A549 treated with GW870086 at 1 μM for 4 hours (cell line): ENCODE data around the gene POLR3GL. TPM values are rescaled to one million over a fixed set of nuclear protein-coding genes. Genes with fewer than 3 reads are reported as not detected.

Experiments
- total RNA-seq: library from RNA; stranded (reverse); fragments of 200-300 nt; extraction: Qiagen RNA extraction; gene quantifications from 5 replicates; pipeline ENCODE4 v1.2.3, GENCODE V29; 2022; ENCODE audit warnings: low read depth

The POLR3GL gene
- total RNA-seq: 10.0 to 12.0 TPM (median 11.2 TPM) in 5 replicates

DNA sequence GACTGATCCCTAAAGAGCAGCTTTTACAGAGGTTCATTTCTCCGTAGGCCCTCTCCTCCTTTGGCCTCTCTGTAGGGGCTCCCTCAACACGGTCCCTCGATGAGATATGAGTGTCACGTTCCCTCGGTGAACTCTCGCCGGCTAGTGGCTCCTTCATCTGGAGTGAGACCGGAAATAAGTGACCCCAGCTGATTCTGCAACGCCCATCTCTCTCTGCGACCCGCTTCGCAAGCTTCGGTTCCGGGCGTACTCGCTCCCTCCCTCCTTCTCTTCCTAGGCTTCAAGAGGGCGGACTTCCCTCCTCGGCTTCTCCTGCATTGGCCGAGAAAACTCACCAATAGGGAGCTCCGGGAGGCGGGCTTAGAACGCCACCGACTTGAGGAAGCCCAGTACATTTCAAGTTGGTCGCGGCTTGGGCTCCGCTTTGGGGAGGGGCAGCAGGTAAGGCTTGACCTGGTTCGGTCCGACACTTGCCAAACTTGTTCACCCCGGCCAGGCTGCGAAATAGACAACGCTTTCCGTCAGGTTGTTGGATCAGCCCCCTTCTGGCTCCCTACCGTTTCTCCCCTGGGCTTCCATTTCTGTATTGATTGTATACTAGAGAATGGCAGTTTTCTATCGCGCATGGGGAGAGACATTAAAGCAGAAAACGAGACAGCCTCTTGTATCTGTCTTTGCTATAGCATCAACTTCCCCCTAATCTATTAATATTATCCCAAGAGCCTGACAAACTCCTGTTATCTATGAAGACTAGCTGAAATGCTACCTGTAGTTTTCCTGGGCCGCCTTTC is at the start of gene POLR3GL, which contains the start of gene ANKRD34A:
TSS of gene POLR3GL (plus strand) at position 363 of the 791 bp plus-strand sequence. CDS start 10,176 bp downstream, outside the sequence.
TSS of gene ANKRD34A (minus strand) at position 248 of the 791 bp plus-strand sequence. CDS start 2,816 bp downstream, outside the sequence.

GRCh38 chr1:145918144-145918991 is 46.1 kb upstream of the POLR3GL start, which contains the start of gene PEX11B:
PEX11B (minus strand) TSS chr1:145918717; CDS start chr1:145918688, 29 bp downstream.

DNA sequence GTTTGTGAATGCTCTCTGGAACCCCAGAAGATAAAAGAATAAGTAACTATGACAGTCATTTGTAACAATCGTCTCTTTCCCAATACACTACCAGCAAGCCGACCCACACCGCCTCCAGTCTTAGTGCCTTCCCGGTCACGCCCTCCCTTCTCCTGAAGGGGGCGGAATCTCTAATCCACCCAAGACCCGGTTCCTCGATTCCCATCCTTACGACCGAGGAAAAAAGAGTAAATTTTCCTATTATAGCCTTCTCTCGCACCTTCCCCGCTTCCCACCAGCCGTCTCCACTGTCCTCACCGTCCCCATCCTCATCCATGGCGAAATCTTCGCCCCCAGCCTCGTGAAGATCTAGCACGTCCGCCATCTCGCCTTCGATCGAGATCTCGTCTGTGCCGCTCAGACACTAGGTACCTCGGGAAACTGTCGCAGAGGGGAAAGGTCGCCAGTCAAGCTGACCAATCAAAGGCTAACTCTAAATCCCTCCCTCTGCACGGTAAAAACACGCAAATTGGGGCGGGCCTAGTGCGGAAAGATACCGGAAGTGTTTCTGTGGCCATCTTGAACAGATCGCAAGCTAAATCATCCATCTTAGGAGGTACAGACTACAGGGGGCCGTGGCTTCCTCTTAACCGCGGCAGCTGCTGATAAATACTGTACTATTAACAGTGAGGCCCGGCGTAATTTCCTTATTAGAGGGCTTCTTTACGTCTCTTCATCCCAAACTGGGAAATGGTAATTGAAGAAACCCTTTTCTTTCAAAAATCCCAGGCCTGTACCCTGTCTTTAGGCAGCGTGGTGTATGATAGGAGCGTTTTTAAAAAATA is 37.2 kb upstream of the POLR3GL start, which contains the start of gene RBM8A:
TSS of gene RBM8A (minus strand) at position 422 of the 824 bp plus-strand sequence. CDS start at position 364, 58 bp downstream.

GRCh38 chr1:145957443-145958319 is 6.8 kb upstream of the POLR3GL start, which contains the start of gene LIX1L:
LIX1L (minus strand) TSS chr1:145958017; CDS start chr1:145957927, 90 bp downstream.

GRCh38 chr1:145996433-145997015 is 32.0 kb downstream of the POLR3GL start, which contains the start of gene TXNIP:
TXNIP (minus strand) TSS chr1:145996579; CDS start chr1:145996266, 313 bp downstream.

GRCh38 chr1:146021622-146022402 is 57.3 kb downstream of the POLR3GL start, which contains the start of gene HJV:
HJV (minus strand) TSS chr1:146021735; CDS start chr1:146020231, 1,504 bp downstream.

Other genes starting within 250 kb of the POLR3GL start
- gene CD160, start 245.2 kb upstream of the POLR3GL start, total RNA-seq: not detected in 5 replicates
- 11.4 to 14.3 TPM (median 13.6 TPM) in 5 replicates for gene RNF115, start 140.6 kb upstream of the POLR3GL start, total RNA-seq
- gene POLR3C, start 140.5 kb upstream of the POLR3GL start, total RNA-seq: 37.1 to 40.4 TPM (median 38.6 TPM) in 5 replicates
- 5.6 to 8.0 TPM (median 5.7 TPM) in 5 replicates for gene NUDT17, start 119.1 kb upstream of the POLR3GL start, total RNA-seq
- 36.5 to 42.8 TPM (median 39.7 TPM) in 5 replicates for gene PIAS3, start 105.6 kb upstream of the POLR3GL start, total RNA-seq
- 0.06 to 0.09 TPM in 2 of 5 replicates, not detected in the others for gene ANKRD35, start 78.8 kb upstream of the POLR3GL start, total RNA-seq
- gene ITGA10, start 54.6 kb upstream of the POLR3GL start, total RNA-seq: 0.58 to 1.6 TPM (median 1.3 TPM) in 5 replicates
- gene PEX11B, start 46.0 kb upstream of the POLR3GL start, total RNA-seq: 29.3 to 37.4 TPM (median 33.8 TPM) in 5 replicates
- 213 to 244 TPM (median 222 TPM) in 5 replicates for gene RBM8A, start 37.2 kb upstream of the POLR3GL start, total RNA-seq
- gene LIX1L, start 6.7 kb upstream of the POLR3GL start, total RNA-seq: 9.0 to 11.6 TPM (median 11.1 TPM) in 5 replicates
- gene ANKRD34A, start 115 bp upstream of the POLR3GL start, total RNA-seq: 0.17 to 0.37 TPM (median 0.21 TPM) in 5 replicates
- 0.23 to 0.39 TPM (median 0.32 TPM) in 5 replicates for gene TXNIP, start 31.9 kb downstream of the POLR3GL start, total RNA-seq
- gene HJV, start 57.0 kb downstream of the POLR3GL start, total RNA-seq: not detected in 5 replicates
- gene NBPF10, start 180.1 kb downstream of the POLR3GL start, total RNA-seq: 0.54 to 0.83 TPM (median 0.78 TPM) in 5 replicates